ENCODE data around the gene TENM3.

- TF ChIP-seq CTCF (IDR thresholded peaks at IDR 0.05) = no peak
- no peak for TF ChIP-seq POLR2A (IDR thresholded peaks at IDR 0.05)
Observed at GRCh38 chr4:182201871-182202270, 41.3 kb upstream of the TENM3 start.
